Testis (tissue), 2 donors: ENCODE measurements around the gene GOT2.

ENCODE experiments used
- CTCF ChIP-seq, 3 experiments: fragments of 450-650 bp in 2 of 3; fragments of 200-600 bp in 1 of 3; sonication (generic) in 1 of 3; IDR thresholded peaks; one replicate each; pipeline ENCODE4 v1.5.1; 2016 to 2019; ENCODE audit warnings: antibody characterized with exemption in 3 of 3, mild to moderate bottlenecking in 2 of 3, moderate library complexity in 1 of 3
- POLR2A ChIP-seq: fragments of 450-650 bp; IDR thresholded peaks from one replicate; pipeline ENCODE4 v1.6.1; 2017; ENCODE audit warnings: antibody characterized with exemption, mild to moderate bottlenecking, moderate library complexity

- TF ChIP-seq CTCF (IDR thresholded peaks at IDR 0.05) (peak; percentile 27 to 40 (median 32)), POLR2A (no peak)
Measured at GRCh38 chr16:58661199-58661830, 72.8 kb downstream of the GOT2 start.
